Astrocyte (in vitro differentiated cells and primary cell): ENCODE data around the gene TDP1. TPM values are rescaled to one million over a fixed set of nuclear protein-coding genes. Genes with fewer than 3 reads are reported as not detected.

Experiments
- DNase-seq: peaks from one replicate; pipeline ENCODE4 v3.0.0-alpha.2; 2010; ENCODE audit warnings: low read depth
- FAIRE-seq: peaks from 2 replicates; lab custom pipeline; 2011; peaks lifted over from hg19 to GRCh38; lab: Jason Lieb, UNC
- H2AFZ ChIP-seq: 2 replicates; pipeline ENCODE4 v1.6.0; 2012; ENCODE audit warnings: low read depth, low read length, inconsistent platforms
- H3K27ac ChIP-seq: 2 replicates; pipeline ENCODE4 v1.5.1; 2011; ENCODE audit warnings: low read depth, low read length, inconsistent platforms
- H3K27me3 ChIP-seq: 2 replicates; pipeline ENCODE4 v1.6.0; 2011; ENCODE audit warnings: low read length, inconsistent platforms; ENCODE audit not compliant: insufficient read depth
- H3K36me3 ChIP-seq: 2 replicates; pipeline ENCODE4 v1.5.1; 2011; ENCODE audit warnings: low read length, inconsistent platforms; ENCODE audit not compliant: insufficient read depth
- H3K4me1 ChIP-seq: 2 replicates; pipeline ENCODE4 v1.5.1; 2011; ENCODE audit warnings: low read length, inconsistent platforms; ENCODE audit not compliant: insufficient read depth
- H3K4me2 ChIP-seq: 2 replicates; pipeline ENCODE4 v1.6.0; 2012; ENCODE audit warnings: low read length, inconsistent platforms
- H3K4me3 ChIP-seq: 2 replicates; pipeline ENCODE4 v1.5.1; 2011; ENCODE audit warnings: low read depth, mild to moderate bottlenecking, low read length, inconsistent platforms; ENCODE audit not compliant: insufficient read depth
- H3K79me2 ChIP-seq: 2 replicates; pipeline ENCODE4 v1.6.0; 2012; ENCODE audit warnings: mild to moderate bottlenecking, low read length, inconsistent platforms; ENCODE audit not compliant: insufficient read depth
- H3K9ac ChIP-seq: 2 replicates; pipeline ENCODE4 v1.6.0; 2012; ENCODE audit warnings: mild to moderate bottlenecking, low read length, inconsistent platforms
- H3K9me3 ChIP-seq: 2 replicates; pipeline ENCODE4 v1.5.1; 2012; ENCODE audit warnings: low read depth, mild to moderate bottlenecking, low read length, inconsistent platforms; ENCODE audit not compliant: insufficient read depth
- H4K20me1 ChIP-seq: 2 replicates; pipeline ENCODE4 v1.6.0; 2012; ENCODE audit warnings: low read length, inconsistent platforms; ENCODE audit not compliant: insufficient read depth
- H3K27ac Mint-ChIP-seq: one replicate; pipeline ENCODE4 v1.8.0; 2021; ENCODE audit warnings: mild to moderate bottlenecking, mixed read lengths; ENCODE audit not compliant: unreplicated experiment
- H3K27me3 Mint-ChIP-seq: one replicate; pipeline ENCODE4 v1.8.0; 2021; ENCODE audit warnings: low read depth, mixed read lengths; ENCODE audit not compliant: unreplicated experiment
- H3K36me3 Mint-ChIP-seq: one replicate; pipeline ENCODE4 v1.8.0; 2021; ENCODE audit warnings: low read depth, mixed read lengths; ENCODE audit not compliant: unreplicated experiment
- H3K4me1 Mint-ChIP-seq: one replicate; pipeline ENCODE4 v1.8.0; 2021; ENCODE audit warnings: low read depth, mixed read lengths; ENCODE audit not compliant: unreplicated experiment
- H3K4me3 Mint-ChIP-seq: one replicate; pipeline ENCODE4 v1.8.0; 2021; ENCODE audit warnings: mild to moderate bottlenecking, moderate library complexity, mixed read lengths; ENCODE audit not compliant: unreplicated experiment
- H3K9me3 Mint-ChIP-seq: one replicate; pipeline ENCODE4 v1.8.0; 2021; ENCODE audit warnings: mild to moderate bottlenecking, mixed read lengths; ENCODE audit not compliant: unreplicated experiment
- CTCF ChIP-seq: IDR thresholded peaks from 2 replicates; pipeline ENCODE4 v1.5.1; 2011; ENCODE audit warnings: low read depth, mild to moderate bottlenecking, inconsistent platforms, low read length, moderate library complexity; ENCODE audit not compliant: insufficient read depth
- EZH2 ChIP-seq: IDR thresholded peaks from 2 replicates; pipeline ENCODE4 v1.6.1; 2012; ENCODE audit warnings: mild to moderate bottlenecking, low read length, inconsistent platforms; ENCODE audit not compliant: insufficient read depth
- total RNA-seq: library from RNA; stranded (reverse); gene quantifications from 2 replicates; pipeline ENCODE4 v1.2.1, GENCODE V29; 2021

The TDP1 gene
- total RNA-seq, 1 donor from 2014 or later: 17.0 TPM

- no peak for TF ChIP-seq EZH2
- no peak for TF ChIP-seq CTCF
- no peaks in the 10 kb centered on the region for H3K4me1 Mint-ChIP-seq
Measured at GRCh38 chr14:89947344-89947743, 8.4 kb upstream of the TDP1 start.

GRCh38 chr14:89952576-89952975 lies 3.2 kb upstream of the TDP1 start:
- Histone ChIP-seq H2AFZ (no peak overlapping the region), H4K20me1 (no peaks in the 10 kb centered on the region), H3K4me3 (no peak overlapping the region), H3K9me3 (no peaks in the 10 kb centered on the region), H3K4me1 (peaks cover 25% of the 10 kb centered on the region), H3K27me3 (no peaks in the 10 kb centered on the region), H3K27ac (no peak overlapping the region), H3K4me2 (no peak overlapping the region), H3K9ac (no peak overlapping the region), H3K79me2 (peaks cover 11% of the 10 kb centered on the region), H3K36me3 (no peaks in the 10 kb centered on the region)
- no peaks in the 10 kb centered on the region for H3K27me3 Mint-ChIP-seq
- H3K27ac Mint-ChIP-seq: no peak overlapping the region
- H3K4me3 Mint-ChIP-seq: no peak overlapping the region
- H3K36me3 Mint-ChIP-seq: peaks cover 2% of the 10 kb centered on the region
- peaks cover 8% of the 10 kb centered on the region for H3K4me1 Mint-ChIP-seq
- TF ChIP-seq EZH2 (no peak), CTCF (no peak)
- no peaks in the 10 kb centered on the region for H3K9me3 Mint-ChIP-seq
- FAIRE-seq (no peak), DNase-seq (no peak)

More at GRCh38 chr14:89947344-89947743, 8.4 kb upstream of the TDP1 start:
- no peak for FAIRE-seq
- Histone ChIP-seq H3K4me1 (no peaks in the 10 kb centered on the region), H3K36me3 (no peaks in the 10 kb centered on the region), H2AFZ (no peak overlapping the region), H3K4me3 (no peak overlapping the region), H3K79me2 (no peaks in the 10 kb centered on the region), H3K9ac (no peak overlapping the region), H3K27me3 (no peaks in the 10 kb centered on the region), H3K9me3 (no peaks in the 10 kb centered on the region), H4K20me1 (no peaks in the 10 kb centered on the region), H3K27ac (no peak overlapping the region), H3K4me2 (no peak overlapping the region)
- H3K9me3 Mint-ChIP-seq: no peaks in the 10 kb centered on the region
- H3K27ac Mint-ChIP-seq: no peak overlapping the region
- H3K36me3 Mint-ChIP-seq: peaks cover 2% of the 10 kb centered on the region
- no peak overlapping the region for H3K4me3 Mint-ChIP-seq
- no peak for DNase-seq
- H3K27me3 Mint-ChIP-seq: no peaks in the 10 kb centered on the region

GRCh38 chr14:89953602-89954001 lies 2.1 kb upstream of the TDP1 start:
- Histone ChIP-seq H3K9me3 (no peaks in the 10 kb centered on the region), H3K27ac (no peak overlapping the region), H3K4me3 (peak overlapping the region; percentile 88), H2AFZ (no peak overlapping the region), H3K36me3 (peaks cover under 1% of the 10 kb centered on the region), H3K27me3 (no peaks in the 10 kb centered on the region), H3K79me2 (peaks cover 21% of the 10 kb centered on the region), H3K4me2 (peak overlapping the region; percentile 91), H3K9ac (peak overlapping the region; percentile 97), H4K20me1 (no peaks in the 10 kb centered on the region), H3K4me1 (peaks cover 28% of the 10 kb centered on the region)
- H3K27me3 Mint-ChIP-seq: no peaks in the 10 kb centered on the region
- no peak for FAIRE-seq
- TF ChIP-seq CTCF (no peak), EZH2 (no peak)
- H3K4me3 Mint-ChIP-seq: peak overlapping the region; percentile 95
- no peak overlapping the region for H3K27ac Mint-ChIP-seq
- DNase-seq: no peak
- H3K4me1 Mint-ChIP-seq: peaks cover 12% of the 10 kb centered on the region
- no peaks in the 10 kb centered on the region for H3K9me3 Mint-ChIP-seq
- H3K36me3 Mint-ChIP-seq: peaks cover 1% of the 10 kb centered on the region
